KMS-11 (cell line): ENCODE data around the gene RAB7A.

Source experiments
- H2AFZ ChIP-seq: fragments of 200-600 bp; sonication (generic); 2 replicates; pipeline ENCODE4 v1.6.1; 2016; ENCODE audit warnings: antibody characterized with exemption, mixed run types, low read depth
- H3K27ac ChIP-seq: fragments of 200-600 bp; sonication (generic); 2 replicates; pipeline ENCODE4 v1.6.1; 2016; ENCODE audit warnings: mild to moderate bottlenecking, mixed run types
- H3K27me3 ChIP-seq: fragments of 200-600 bp; sonication (generic); 2 replicates; pipeline ENCODE4 v1.6.1; 2017; ENCODE audit warnings: mild to moderate bottlenecking, low read depth, mixed run types, moderate library complexity; ENCODE audit not compliant: insufficient read depth
- H3K36me3 ChIP-seq: fragments of 200-600 bp; sonication (generic); 2 replicates; pipeline ENCODE4 v1.6.1; 2017; ENCODE audit warnings: mild to moderate bottlenecking, mixed run types; ENCODE audit not compliant: insufficient read depth
- H3K4me1 ChIP-seq: fragments of 200-600 bp; sonication (generic); 2 replicates; pipeline ENCODE4 v1.6.1; 2016; ENCODE audit warnings: mild to moderate bottlenecking, low read depth, mixed run types; ENCODE audit not compliant: poor library complexity, severe bottlenecking
- H3K4me2 ChIP-seq: fragments of 200-600 bp; sonication (generic); 2 replicates; pipeline ENCODE4 v1.7.0; 2016; ENCODE audit warnings: mild to moderate bottlenecking, mixed run types
- H3K4me3 ChIP-seq: fragments of 200-600 bp; sonication (generic); IDR thresholded peaks from 2 replicates; pipeline ENCODE4 v1.6.1; 2017; ENCODE audit warnings: low read depth, low read length, mixed read lengths; ENCODE audit not compliant: insufficient read depth
- H3K79me2 ChIP-seq: fragments of 200-600 bp; sonication (generic); 2 replicates; pipeline ENCODE4 v1.6.1; 2016; ENCODE audit warnings: low read depth, mixed run types; ENCODE audit not compliant: insufficient read depth
- H3K9ac ChIP-seq: fragments of 200-600 bp; sonication (generic); 2 replicates; pipeline ENCODE4 v1.6.1; 2016; ENCODE audit warnings: mild to moderate bottlenecking, mixed run types
- H4K20me1 ChIP-seq: fragments of 200-600 bp; sonication (generic); 2 replicates; pipeline ENCODE4 v1.6.1; 2016; ENCODE audit warnings: mild to moderate bottlenecking, mixed run types; ENCODE audit not compliant: insufficient read depth
- TF ChIP-seq, protein P1 (sequence below): fragments of 200-600 bp; sonication (generic); conservative IDR thresholded peaks from 2 replicates; pipeline ENCODE4 v1.6.1; 2017; ENCODE audit warnings: low read depth, mild to moderate bottlenecking, antibody characterized with exemption, low read length, moderate library complexity, mixed read lengths

Gene RAB7A

DNA sequence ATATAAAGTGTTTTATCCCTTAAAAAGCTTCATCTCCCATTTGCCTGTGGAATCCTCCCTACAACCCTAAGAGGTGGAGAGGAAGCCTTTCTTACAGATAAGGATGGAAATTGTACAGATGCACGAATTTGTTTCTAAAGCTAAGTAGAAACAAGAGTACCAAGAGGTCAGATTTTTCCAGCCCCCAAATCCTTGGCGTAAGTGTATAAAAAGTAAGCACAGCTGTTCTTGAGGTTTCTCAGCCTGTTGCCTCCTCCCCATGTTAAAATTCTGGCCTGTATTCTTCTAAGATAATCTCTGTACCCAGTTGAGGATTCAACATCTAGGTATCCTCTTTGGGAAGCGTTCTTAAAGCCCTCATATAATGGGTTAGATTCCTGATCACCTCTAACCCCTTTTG lies 34.9 kb downstream of the RAB7A start:
- no peaks in the 10 kb centered on the region for H3K4me1 ChIP-seq
- H3K9ac ChIP-seq = no peak overlapping the region
- no peaks in the 10 kb centered on the region for H3K36me3 ChIP-seq
- peaks cover 63% of the 10 kb centered on the region for H3K79me2 ChIP-seq
- no peak overlapping the region for H3K4me3 ChIP-seq
- TF ChIP-seq, protein P1, sequence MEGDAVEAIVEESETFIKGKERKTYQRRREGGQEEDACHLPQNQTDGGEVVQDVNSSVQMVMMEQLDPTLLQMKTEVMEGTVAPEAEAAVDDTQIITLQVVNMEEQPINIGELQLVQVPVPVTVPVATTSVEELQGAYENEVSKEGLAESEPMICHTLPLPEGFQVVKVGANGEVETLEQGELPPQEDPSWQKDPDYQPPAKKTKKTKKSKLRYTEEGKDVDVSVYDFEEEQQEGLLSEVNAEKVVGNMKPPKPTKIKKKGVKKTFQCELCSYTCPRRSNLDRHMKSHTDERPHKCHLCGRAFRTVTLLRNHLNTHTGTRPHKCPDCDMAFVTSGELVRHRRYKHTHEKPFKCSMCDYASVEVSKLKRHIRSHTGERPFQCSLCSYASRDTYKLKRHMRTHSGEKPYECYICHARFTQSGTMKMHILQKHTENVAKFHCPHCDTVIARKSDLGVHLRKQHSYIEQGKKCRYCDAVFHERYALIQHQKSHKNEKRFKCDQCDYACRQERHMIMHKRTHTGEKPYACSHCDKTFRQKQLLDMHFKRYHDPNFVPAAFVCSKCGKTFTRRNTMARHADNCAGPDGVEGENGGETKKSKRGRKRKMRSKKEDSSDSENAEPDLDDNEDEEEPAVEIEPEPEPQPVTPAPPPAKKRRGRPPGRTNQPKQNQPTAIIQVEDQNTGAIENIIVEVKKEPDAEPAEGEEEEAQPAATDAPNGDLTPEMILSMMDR = no peak
- no peaks in the 10 kb centered on the region for H3K27me3 ChIP-seq
- H2AFZ ChIP-seq = no peak overlapping the region
- H3K27ac ChIP-seq = no peak overlapping the region
- H4K20me1 ChIP-seq = peaks cover 2% of the 10 kb centered on the region; the same call in 1 of the 2 replicates
- no peak overlapping the region for H3K4me2 ChIP-seq

DNA sequence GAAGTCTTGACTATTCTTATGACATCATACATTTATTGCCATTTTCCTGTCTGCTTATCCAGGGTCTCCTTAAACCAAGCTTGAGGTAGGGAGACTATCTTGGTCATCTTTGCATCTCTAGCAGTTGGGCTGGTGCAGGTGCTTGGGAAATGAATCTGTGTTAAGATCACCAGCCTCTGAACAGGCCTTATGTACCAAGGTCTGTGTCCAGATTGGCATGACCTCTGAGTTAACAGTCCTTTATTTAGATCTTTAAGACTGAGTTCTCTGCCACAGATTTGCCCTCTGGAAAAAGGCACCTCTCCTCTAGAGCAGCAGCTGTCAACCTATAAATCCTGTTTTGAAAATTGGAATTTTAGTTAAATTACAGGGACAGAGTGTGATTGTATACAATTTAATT lies 35.4 kb downstream of the RAB7A start:
- H3K9ac ChIP-seq = no peak overlapping the region
- no peaks in the 10 kb centered on the region for H3K36me3 ChIP-seq
- no peaks in the 10 kb centered on the region for H3K27me3 ChIP-seq
- no peak overlapping the region for H3K4me2 ChIP-seq
- TF ChIP-seq, protein P1 = no peak
- no peak overlapping the region for H3K4me3 ChIP-seq
- no peak overlapping the region for H3K27ac ChIP-seq
- no peaks in the 10 kb centered on the region for H3K4me1 ChIP-seq
- peaks cover 68% of the 10 kb centered on the region for H3K79me2 ChIP-seq
- no peak overlapping the region for H2AFZ ChIP-seq
- peaks cover 2% of the 10 kb centered on the region; the same call in 1 of the 2 replicates for H4K20me1 ChIP-seq

DNA sequence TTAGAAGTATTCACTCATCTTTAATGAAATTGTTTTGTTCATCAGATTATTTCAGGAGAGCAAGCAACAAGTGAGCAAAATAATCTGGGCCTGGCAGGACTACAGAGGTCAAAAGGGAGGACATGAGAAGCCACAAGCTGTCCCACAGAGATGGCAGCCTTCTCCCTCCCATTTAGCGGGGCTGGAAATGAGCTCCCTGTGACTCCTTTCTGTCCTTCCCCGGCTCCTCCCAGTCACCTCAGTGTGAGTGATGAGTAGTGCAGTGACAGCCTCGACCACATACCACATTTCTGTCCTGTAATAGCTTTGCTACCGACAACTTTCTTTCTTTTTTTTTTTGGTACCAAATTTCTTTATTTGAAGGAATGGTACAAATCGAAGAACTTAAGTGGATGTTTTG lies 38.0 kb downstream of the RAB7A start:
- H4K20me1 ChIP-seq = peaks cover 17% of the 10 kb centered on the region

DNA sequence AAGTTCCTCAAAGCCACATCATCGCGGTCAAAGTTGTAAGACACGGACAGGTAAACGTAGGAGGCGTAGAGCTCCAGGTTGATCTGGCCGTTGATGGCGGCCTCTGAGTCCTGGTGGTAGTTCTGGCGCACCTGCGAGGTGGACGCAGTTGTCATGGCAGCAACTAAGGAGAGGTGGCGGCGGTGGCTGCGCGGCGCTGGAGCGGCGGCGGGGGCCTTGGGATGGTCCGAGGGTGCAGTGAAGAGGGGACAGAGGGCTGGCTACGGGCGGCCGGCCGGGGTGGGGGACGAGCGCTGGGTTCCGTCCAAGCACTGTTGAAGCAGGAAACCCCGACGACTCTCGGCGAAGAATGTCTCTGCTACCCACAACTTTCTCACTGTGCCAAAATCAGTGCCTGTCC lies 38.9 kb downstream of the RAB7A start:
- Histone ChIP-seq H3K27me3 (no peaks in the 10 kb centered on the region), H3K4me1 (peaks cover 11% of the 10 kb centered on the region), H3K9ac (no peak overlapping the region), H3K4me2 (no peak overlapping the region), H3K27ac (no peak overlapping the region), H3K4me3 (no peak overlapping the region), H3K36me3 (no peaks in the 10 kb centered on the region), H4K20me1 (peaks cover 17% of the 10 kb centered on the region), H3K79me2 (peaks cover 85% of the 10 kb centered on the region), H2AFZ (no peak overlapping the region)
- TF ChIP-seq, protein P1 = no peak

More for the DNA sequence above, 38.0 kb downstream of the RAB7A start:
- no peaks in the 10 kb centered on the region for H3K36me3 ChIP-seq
- no peak overlapping the region for H3K4me2 ChIP-seq
- H3K9ac ChIP-seq = no peak overlapping the region
- no peaks in the 10 kb centered on the region for H3K27me3 ChIP-seq
- peaks cover 11% of the 10 kb centered on the region for H3K4me1 ChIP-seq
- H3K27ac ChIP-seq = no peak overlapping the region
- peaks cover 85% of the 10 kb centered on the region for H3K79me2 ChIP-seq
- no peak overlapping the region for H3K4me3 ChIP-seq
- TF ChIP-seq, protein P1 = no peak
- no peak overlapping the region for H2AFZ ChIP-seq
